A549 treated with dexamethasone at 1 μM for 4 hours (cell line): Measurements from ENCODE around the gene FANCF. TPM values are rescaled to one million over a fixed set of nuclear protein-coding genes. Genes with fewer than 3 reads are reported as not detected.

Experiments
- total RNA-seq: library from RNA; stranded (reverse); fragments of 200-300 nt; extraction: Qiagen RNA extraction; gene quantifications from 5 replicates; pipeline ENCODE4 v1.2.3, GENCODE V29; 2022

Gene FANCF
- total RNA-seq = 6.0 to 7.4 TPM (median 6.9 TPM) in 5 replicates

GRCh38 chr11:22625448-22626287 is at the start of gene FANCF:
FANCF (minus strand) TSS chr11:22625823; CDS start chr11:22625810, 13 bp downstream.

DNA sequence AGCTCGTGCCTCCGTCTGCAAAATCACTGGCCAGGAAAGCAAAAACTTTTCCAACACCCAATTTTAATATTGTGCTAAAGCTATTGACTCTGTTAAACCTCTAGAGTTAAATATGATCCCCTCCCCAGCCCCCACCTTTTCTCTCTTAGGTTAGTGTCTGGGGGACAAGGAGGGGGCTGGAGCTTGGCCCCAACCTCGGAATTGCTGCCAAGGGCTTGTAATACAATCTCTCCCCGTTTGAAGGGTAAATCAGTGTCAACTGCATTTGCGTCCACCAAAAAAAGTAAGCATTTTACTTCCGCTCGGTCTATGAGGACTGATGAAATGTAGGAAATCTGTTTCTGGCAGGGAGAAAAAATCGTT is 40.7 kb upstream of the FANCF start, which contains the start of gene GAS2:
Gene GAS2 (plus strand): TSS at position 287 of the 363 bp plus-strand sequence. CDS start 8,259 bp downstream, outside the sequence.

Other genes starting within 250 kb of the FANCF start
- gene GAS2, start 40.8 kb upstream of the FANCF start, total RNA-seq = 0.67 to 1.1 TPM (median 0.86 TPM) in 5 replicates
- gene SVIP, start 204.0 kb upstream of the FANCF start, total RNA-seq = 9.2 to 14.0 TPM (median 11.3 TPM) in 5 replicates
- not detected in 5 replicates for gene CCDC179, start 234.7 kb upstream of the FANCF start, total RNA-seq